Left cardiac atrium (tissue), 4 donors: ENCODE results near the gene KRTAP12-2. TPM values are rescaled to one million over a fixed set of nuclear protein-coding genes. Genes with fewer than 3 reads are reported as not detected.

Experiments
- ATAC-seq, 2 donors: fragments of 200-7000 bp; cut with Tn5 transposase; one replicate each; pipeline ENCODE4 v1.9.1; 2020; ENCODE audit warnings: mild to moderate bottlenecking in 2 of 2, moderate library complexity in 2 of 2
- DNase-seq: peaks from one replicate; pipeline ENCODE4 v3.0.0-alpha.2; 2020
- intact Hi-C, 2 donors: fragments of 100-400 bp; cut with DNase I; formaldehyde crosslinking; loops; one replicate each; pipeline versions ENCODE4 v1.14.1 to v1.15.1; 2022 to 2023
- long read RNA-seq: library from polyadenylated mRNA; unstranded; transcript quantifications from one replicate; pipeline ENCODE4 v2.0.0, GENCODE V29; 2021
- total RNA-seq, 2 donors: library from RNA; stranded (reverse); fragmentation: NEBNext Ultra II Directional; extraction: Animal tissue kit (Norgen Biotek cat#: 25700); gene quantifications; one replicate each; pipeline ENCODE4 v1.2.1, GENCODE V29; 2021
- donor health status: DM: no; HTN: yes; CAD: no.
- donor health status: DM: no; HTN: yes; CAD: no; lungs with severe emphysema.
- donor health status: DM: yes; HTN: yes; CAD: no.
- donor health status: Dilated cardiomyopathy.

Gene KRTAP12-2, protein sequence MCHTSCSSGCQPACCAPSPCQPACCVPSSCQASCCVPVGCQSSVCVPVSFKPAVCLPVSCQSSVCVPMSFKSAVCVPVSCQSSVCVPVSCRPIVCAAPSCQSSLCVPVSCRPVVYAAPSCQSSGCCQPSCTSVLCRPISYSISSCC
- not detected for total RNA-seq
- long read RNA-seq, result 0 reads

DNA sequence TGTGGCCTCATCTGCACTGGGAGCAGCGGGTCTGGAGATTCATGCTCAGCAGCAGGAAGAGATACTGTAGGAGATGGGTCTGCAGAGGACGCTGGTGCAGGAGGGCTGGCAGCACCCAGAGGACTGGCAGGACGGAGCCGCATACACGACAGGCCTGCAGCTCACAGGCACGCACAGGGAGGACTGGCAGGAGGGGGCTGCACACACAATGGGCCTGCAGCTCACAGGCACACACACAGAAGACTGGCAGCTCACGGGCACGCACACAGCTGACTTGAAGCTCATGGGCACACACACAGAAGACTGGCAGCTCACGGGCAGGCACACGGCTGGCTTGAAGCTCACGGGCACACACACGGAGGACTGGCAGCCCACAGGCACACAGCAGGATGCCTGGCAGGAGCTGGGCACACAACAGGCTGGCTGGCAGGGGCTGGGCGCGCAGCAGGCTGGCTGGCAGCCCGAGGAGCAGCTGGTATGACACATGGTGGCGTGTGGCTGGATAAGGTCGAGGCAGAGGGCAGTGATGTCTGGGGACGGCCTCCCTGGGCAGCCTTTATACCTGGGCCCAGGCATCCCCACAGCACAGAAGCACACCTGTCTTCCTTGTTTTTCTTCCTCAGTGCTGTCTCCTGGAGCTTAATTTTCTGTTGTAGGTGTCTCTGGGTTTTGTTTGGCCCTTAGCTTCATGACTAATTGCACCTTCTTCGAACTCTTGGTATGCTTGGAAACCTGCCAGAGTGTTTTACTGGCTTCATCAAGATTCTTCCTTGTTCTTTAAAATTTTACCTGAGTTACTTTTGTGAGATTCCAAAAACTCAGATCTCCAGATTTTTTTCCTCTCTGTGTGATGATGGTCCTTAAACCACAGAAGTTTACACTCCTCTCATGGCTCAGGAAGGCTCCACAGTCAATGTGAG lies at the start of gene KRTAP12-2:
KRTAP12-2 (minus strand) TSS at position 527 of the 920 bp plus-strand sequence; CDS start at position 486, 41 bp downstream.
- intact Hi-C loops, result no loop called here
- ATAC-seq (peak; percentile 89 to 98), DNase-seq (peak; percentile 61)

DNA sequence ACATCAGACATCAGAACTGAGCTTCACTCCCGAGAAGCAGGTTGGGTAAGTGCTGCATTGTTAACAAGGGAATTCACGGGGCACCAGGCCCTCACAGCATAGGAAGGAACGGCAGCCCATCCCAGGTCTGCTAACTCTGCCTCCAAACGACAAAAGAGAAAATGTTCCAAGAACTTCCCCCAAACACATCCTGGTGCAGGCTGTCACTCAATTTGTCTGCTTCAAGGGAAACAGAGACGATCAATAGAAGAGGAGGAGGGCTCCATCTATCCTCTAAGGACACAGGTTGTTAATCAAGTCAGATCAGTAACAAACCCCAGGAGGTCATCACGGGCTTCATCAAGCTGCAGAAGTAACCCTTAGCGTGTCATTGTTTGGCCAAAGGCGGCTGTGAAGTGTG lies 48.2 kb upstream of the KRTAP12-2 start:
- intact Hi-C loops, result no loop called here
- no peak for DNase-seq
- ATAC-seq, result no peak

DNA sequence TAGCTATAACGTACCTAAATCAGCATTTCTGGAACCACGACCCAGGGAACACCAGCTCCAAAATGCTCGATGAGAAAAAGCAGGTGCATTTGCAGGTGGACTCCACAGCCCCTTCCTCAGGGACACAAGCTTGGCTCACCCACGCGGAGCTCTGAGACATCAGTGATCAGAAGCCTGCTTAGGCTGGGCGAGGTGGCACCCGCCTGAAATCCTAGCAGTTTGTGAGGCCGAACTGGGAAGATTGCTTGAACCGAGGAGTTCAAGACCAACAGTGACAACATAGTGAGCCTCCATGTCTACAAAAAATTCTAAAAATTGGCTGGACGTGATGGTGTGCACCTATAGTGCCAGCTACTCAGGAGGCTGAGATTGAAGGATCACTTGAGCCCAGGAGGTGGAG lies 47.1 kb upstream of the KRTAP12-2 start:
- intact Hi-C loops, result no loop called here
- DNase-seq, result no peak
- no peak for ATAC-seq

DNA sequence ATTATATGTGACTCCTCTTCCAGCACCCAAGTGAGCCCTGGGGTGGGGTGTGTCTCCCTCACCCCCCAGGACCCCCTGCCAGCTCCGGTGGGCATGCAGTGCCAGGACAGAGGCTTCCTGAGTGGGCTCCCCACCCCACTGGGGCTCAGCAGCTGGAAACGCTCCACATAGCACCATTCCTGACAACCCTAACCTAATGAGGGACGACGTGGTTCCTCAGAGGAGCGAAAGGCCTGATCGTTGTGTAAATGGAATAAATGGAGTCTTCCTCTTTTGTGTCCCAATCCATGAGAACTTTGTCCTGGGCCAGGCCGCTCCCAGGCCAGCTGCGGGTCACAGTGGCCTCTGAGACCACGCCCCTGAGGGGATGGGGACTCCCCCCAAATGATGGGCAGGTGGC lies 46.4 kb upstream of the KRTAP12-2 start:
- intact Hi-C loops, result no loop called here
- ATAC-seq, result no peak
- no peak for DNase-seq

DNA sequence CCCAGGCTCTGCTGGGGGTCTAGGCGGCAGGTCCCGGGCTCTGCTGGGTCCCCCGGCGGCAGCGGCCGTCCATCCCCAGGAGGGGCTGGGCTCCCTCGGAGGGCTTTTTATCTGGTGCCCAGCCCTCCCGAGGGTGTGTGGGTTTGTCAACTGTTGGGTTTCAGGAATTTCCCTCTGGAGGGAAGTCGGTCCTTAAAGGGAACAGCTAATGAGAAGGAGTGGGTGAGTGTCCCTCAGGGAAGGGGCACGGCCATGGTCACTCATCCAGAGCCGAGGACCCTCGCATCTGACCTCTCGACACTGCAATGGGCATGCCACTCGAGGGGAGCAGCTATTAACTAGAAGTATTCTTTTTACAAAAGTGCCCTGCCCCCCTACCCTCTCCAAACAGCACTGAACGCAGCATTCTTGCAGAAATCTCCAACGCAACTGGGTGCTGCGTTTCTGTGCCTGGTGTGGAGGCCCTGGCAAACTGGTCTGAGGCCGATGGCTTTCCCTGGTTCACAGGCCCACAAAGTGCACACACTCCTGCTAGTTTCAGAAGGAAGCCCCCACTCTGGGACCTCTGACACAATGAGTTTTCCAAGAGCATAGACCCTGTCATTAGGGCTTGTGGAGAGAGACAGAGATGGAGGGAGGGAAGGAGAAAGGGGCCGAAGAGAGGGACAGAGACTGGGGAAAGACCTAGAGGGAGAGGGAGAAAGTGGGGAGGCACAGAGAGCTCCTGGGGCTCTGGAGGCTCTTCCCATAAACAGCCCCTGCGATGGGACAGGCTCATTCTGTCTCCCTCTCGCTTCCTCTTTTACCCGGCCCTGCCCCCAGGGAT lies 45.7 kb upstream of the KRTAP12-2 start:
- intact Hi-C loops, result no loop called here
- ATAC-seq (no peak), DNase-seq (no peak)

DNA sequence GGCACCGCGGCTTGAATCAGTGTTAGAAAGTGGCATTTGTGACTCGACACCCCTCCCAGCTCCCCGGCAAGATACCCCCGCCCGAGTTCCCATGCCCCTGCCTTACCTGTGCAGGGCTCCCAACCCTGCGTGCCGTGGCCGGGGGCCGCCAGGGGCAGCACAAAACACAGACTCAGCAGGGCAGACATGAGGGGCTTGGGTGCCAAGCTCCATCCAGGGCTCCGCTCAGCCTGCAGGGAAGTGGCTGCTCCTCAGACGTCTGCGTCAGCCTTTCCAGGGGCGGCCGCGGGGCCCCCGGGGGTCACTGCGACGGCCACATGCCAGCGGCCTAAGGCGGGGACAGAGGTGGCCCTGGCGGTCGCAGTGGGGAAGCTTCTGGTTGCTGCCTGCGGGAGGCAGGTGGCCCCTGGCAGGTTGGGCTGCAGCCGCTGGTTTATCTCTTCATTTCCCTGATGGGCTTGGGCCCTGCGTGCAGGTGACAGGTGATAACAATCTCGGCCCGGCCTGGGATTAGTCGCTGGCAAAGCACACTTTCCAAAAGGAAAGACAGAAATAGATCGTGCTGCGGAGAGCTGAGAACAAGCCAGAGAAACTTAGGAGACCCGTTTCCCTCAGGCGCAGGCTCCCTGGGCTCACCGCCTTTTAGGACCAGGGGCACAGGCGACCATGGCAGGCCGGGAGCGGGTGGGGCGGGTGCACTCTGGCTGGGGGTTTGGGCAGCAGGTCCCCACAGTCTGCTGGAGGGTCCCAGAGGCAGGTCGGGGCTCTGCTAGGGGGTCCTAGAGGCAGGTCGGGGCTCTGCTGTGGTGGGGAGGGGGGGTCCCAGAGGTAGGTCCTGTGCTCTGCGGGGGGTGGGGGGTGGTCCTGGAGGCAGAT lies 44.8 kb upstream of the KRTAP12-2 start, which contains the start of gene TSPEAR:
TSPEAR (minus strand) TSS at position 246 of the 876 bp plus-strand sequence; CDS start at position 188, 58 bp downstream.
- intact Hi-C loops, result no loop called here
- ATAC-seq (peak in 1 of 2 donors; percentile 12), DNase-seq (no peak)

DNA sequence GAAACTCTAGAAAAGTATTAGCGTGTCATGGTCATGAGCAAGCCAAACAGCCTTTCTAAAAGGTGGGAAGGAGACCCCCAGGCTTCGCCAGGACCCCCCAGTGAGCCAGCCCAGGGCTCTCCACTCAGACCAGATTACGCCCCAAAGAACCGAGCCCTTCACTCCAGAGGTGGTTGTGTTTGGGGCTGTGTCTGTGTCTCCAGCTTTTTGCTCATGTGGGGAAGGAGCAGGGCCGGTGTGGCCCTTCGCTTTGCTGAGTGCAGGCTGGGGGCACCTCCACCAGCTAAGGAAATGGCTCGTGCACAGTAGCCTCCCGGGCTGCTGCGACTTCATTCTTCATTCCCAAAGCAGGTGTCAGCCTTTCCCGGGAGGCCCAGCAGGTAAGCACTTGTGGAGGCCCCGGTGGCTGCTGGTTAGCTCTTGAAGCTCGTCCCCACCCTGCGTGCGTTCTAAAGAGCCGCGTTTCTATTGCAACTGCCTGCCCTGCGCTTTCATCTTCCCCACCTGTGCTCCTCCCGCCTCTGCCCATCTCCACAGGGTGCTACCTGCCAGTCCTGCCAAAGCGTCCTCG lies 44.1 kb upstream of the KRTAP12-2 start:
- ATAC-seq (no peak), DNase-seq (no peak)
- intact Hi-C loops, result no loop called here

DNA sequence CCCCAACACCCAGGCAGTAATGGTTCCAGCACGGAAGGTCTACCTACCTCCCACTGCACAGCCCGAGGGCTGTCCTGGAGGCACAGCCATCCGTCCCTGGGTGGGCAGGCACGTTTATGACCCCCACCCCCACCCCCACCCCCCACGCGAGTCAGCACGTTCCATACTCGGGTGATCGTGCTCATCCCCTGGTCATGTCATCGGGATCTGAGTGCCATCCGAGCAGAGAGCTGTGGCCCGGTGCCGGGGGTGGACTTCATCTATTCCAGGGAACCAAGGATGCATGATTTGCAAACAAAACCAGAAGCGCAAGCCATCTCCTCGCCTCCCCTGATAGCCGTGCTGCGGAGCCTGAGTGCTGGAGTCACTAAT lies 43.6 kb upstream of the KRTAP12-2 start:
- intact Hi-C loops, result no loop called here
- DNase-seq, result no peak
- no peak for ATAC-seq

DNA sequence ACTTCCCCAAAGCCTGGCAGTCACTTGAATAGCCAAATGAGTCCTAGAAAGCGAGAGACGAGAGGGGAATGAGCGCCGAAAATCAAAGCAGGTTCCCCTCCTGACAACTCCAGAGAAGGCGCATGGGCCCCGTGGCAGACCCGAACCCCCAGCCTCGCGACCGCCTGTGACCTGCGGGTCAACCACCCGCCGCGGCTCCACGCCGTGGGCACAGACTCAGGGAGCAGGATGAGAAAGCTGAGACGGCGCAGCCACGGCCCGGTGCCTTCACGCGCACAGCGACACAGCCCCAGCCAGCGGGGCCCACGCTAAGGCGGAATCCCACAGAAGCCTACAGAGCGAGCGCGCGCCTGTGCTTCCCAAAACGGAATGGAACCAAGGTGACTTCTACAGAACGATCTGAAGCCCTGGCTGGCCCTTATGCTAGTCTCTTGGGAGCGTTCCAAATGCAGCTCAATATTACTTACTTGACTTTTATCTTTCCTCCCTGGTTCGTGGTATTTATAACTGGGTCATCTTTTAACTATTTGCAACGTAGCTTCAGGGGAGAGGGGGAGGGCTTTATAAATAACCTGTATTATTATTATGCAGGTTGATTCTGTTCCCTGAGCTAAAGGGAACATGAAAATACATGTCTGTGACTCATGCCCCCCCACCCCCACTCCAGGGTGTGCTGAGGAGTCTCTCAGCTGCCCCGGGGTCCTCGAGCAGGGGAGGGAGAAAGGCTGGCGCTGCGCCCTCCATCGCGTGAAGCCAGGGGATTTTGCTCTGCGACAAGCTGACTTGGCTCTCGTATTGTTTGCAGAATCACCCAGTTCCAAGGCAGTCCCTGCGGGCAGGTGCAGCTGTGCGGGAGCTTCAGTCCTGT lies 42.9 kb upstream of the KRTAP12-2 start:
- intact Hi-C loops, result no loop called here
- DNase-seq, result no peak

DNA sequence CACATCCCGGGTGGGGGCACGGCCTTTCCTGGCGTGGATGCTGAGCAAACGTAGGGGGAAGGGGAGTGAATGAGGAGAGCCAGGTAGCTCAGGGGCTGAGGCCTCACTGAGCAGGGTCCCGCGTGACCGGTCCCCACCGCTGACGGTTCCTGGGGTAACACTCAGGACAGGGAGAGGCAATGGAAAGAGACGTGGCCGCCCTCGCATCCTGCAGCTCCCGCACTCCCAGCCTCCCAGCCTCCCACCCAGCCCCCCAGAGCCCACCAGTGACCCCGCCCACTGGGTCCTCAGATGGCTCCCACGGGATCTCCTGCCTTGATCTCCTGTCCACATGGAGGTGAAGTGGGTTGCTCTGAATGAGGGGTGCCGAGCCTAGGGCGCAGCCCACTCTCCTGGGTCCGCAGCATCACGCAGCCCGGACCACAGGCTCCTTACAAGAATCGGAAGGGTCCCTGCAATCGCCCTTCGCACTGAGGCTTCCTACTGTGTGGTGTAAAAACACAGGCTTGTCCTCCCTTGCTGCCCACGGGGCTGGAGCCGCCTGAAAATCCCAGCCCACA lies 42.2 kb upstream of the KRTAP12-2 start:
- intact Hi-C loops, result no loop called here
- no peak for ATAC-seq

More for the DNA sequence above, 42.9 kb upstream of the KRTAP12-2 start:
- peak; percentile 40 to 62 for ATAC-seq

DNA sequence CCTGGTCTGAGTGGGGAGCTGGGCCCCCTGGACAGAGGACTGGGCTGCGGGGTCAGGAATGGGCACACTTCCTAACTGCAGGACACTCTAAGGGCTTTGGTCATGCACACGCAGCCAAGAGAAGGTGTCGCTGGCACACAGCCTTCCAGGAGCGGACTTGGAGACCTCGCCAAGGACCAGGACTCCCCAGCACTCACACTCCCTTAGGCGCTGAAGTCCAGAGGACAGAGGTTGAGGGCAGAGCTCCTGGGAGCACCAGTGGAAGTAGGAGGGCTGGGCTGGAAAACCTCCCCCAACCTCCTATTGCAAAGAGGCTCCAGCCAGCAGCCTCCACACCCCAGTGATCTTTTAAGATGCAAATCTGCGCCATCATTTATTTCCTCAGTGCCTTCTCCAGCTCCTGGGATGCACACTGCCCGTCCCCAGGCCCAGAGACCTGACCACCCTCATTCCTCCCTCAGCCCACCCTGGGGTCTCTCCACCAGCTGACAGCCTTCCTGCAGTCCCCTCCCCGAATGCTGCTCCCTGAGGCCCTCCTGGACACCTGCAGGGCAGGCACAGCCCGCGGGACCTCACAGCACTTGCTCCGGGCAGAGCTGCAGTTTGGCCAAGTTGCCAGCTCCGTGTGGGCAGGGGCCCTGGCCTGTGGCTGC lies 41.6 kb upstream of the KRTAP12-2 start:
- DNase-seq, result peak; percentile 55
- peak; percentile 57 to 69 for ATAC-seq
- intact Hi-C loops, result no loop called here

More for the DNA sequence above, 42.2 kb upstream of the KRTAP12-2 start:
- DNase-seq, result no peak

DNA sequence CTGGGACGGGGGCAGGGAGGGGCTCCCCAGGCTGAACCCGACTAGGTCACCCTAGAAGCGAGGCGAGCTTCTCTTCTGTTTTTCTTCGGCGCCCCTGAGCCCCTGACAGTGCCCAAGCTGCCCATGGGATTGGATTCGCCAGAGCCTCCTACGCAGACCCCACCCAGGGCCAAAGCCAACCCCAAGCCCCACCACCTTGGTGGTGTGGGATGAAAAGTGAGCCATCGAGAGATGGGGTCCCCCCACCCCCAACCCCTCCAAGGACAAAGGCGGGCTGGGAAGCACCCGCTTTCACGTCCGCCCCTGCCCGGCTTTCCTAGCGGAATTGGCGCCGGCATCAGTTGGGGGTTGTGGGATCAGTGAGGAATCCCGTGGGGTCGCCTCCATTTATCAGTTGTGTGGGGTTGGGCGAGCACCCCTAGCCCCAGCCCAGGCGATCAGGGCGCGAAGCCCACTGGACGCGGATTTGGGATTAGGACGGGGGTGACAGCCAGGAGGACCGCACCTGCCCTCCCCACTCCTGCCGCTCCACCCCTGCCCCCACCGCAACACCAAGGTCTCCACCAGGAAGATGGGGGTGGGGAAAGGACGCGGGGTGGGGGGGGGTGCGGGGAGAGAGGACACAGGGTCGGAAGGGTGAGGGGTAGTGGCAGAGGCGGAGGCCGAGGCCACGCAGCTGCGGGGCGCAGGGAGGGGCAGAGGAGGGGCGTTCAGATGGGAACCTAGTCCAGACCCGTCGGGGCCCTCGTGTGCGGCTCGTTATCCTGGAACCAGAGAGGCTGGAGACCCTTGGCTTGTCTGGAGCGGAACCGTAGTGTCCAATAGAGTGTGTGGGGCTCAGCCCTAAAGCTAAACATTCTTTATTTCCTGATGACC lies 40.2 kb upstream of the KRTAP12-2 start:
- ATAC-seq (no peak), DNase-seq (no peak)
- intact Hi-C loops, result no loop called here

DNA sequence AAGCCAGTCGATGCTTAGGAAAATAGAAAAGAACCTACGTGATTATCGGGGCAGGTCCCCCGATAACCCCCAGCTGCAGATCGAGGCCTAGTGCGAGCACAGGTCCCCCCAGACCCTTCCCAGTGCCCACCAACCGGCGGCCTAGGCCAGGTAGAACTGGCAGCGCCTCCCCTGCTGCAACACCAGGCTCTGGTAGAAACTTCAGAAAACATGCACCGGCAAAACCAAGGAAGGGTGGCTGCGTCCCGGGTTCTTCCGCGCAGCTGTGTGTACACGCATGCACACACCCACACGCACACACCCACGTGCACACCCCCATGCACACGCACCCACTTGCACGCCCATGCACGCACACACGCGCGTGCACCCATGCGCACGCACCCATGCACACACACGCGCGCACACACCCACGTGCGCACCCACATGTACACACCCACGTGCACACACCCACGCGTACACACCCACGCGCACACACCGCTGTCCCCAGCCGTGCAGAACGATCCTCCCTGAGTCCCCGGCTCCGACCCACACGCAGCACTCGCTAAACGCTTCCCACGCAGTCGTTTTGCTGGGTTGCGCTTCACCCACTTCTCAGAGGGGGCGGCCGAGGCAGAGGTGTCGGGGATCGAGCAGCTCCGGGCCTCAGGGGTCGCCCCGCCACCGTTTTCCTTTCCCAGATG lies 39.4 kb upstream of the KRTAP12-2 start:
- DNase-seq (no peak), ATAC-seq (no peak)
- intact Hi-C loops, result no loop called here

DNA sequence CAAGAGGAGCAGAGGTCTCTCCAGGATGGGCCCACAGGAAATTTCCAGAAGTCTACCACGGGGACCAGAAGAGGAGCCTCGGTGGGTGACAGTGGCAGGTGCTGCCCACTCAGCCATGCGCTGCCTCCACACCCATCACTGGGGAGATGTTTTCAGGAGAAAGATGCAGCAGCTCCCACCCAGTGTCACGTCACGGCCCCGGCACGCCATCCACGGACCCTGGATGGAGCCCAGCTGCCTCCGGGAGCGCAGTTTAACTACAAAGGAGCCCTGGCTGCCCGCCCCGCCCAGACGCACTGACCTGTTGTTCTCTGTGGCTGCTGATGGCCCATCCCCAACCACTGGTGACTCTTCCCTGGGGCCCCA lies 37.9 kb upstream of the KRTAP12-2 start:
- ATAC-seq (no peak), DNase-seq (no peak)
- intact Hi-C loops, result no loop called here
